ENCODE results near the gene CIB2.

Gene CIB2

GRCh38 chr15:78105476-78106241, 25.6 kb downstream of the CIB2 start:
- no peak for DNase-seq

GRCh38 chr15:78104566-78105475, 26.4 kb downstream of the CIB2 start:
- DNase-seq, result no peak

- no peak for DNase-seq
These were observed 27.1 kb downstream of the CIB2 start for GRCh38 chr15:78104119-78104479.

DNA sequence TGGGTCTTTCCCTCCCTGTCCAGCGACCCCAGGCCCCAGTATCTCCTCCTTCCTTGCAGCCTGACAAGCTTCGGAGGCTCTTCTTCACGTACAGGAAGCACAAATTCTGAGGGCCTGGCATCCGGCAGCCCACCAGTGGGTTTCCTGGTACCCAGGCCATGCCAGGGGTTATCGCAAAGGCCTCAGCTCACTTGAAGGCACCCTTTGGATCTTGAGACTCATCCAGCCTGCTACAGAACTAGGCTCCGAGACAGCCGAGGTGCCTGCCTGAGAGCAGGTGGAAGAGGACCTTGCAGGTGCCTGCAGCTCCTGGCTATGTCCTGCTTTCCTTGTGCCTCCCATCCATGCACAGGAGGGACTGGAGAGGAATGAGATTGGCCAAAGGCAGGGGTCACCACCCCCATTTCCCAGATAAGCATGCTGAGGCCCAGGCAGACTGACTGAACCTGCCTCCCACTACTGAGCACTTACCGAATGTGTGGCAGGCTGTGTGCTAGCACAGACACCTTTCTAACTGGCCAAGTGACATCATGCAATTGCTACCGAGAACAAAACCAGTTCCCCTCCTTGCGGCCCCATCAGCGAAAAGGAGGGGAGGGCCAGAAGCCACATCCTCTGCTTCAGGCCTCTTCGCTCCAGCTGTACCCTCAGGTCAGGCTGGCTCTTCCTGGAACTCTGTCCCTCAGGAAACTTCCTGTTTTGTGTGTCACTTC, 27.7 kb downstream of the CIB2 start:
- DNase-seq, result no peak

GRCh38 chr15:78102741-78103140, 28.5 kb downstream of the CIB2 start:
- no peak for DNase-seq

DNA sequence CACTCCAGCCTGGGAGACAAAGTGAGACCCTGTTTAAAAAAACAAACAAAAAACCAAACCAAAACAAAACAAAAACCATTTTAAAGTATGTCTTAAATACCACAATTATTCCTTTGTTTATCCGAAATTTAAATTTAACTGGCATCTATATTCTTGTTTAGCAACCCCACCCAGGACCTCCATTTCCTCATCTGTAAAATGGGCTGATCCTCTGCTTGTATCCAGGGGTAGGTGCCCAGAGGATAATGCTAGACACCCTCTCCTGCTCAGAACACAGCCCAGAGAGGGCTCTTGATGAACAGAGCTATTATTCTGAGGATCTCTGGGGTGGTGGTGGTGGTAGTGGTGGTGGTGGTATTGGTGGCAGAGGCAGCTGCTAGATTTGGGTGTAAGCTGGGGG, 29.0 kb downstream of the CIB2 start:
- no peak for DNase-seq

- no peak for DNase-seq
These were observed 29.7 kb downstream of the CIB2 start for GRCh38 chr15:78101423-78102105.

- DNase-seq, result no peak
These were observed 30.4 kb downstream of the CIB2 start for GRCh38 chr15:78100886-78101285.

- no peak for DNase-seq
These were observed 33.0 kb downstream of the CIB2 start for GRCh38 chr15:78098131-78098755.

- no peak for DNase-seq
These were observed 33.6 kb downstream of the CIB2 start for GRCh38 chr15:78097667-78098066.

- DNase-seq, result no peak
These were observed 37.8 kb downstream of the CIB2 start for GRCh38 chr15:78093242-78094020.

GRCh38 chr15:78092261-78093041, 38.8 kb downstream of the CIB2 start, which contains the start of gene SH2D7:
Gene SH2D7 (plus strand): TSS chr15:78092561. CDS start chr15:78092585, 24 bp downstream.
- DNase-seq, result no peak

GRCh38 chr15:78090422-78091063, 40.7 kb downstream of the CIB2 start:
- DNase-seq, result no peak

- DNase-seq, result no peak
These were observed 42.5 kb downstream of the CIB2 start for GRCh38 chr15:78088773-78089080.

GRCh38 chr15:78087951-78088772, 43.1 kb downstream of the CIB2 start:
- no peak for DNase-seq

- no peak for DNase-seq
These were observed 45.3 kb downstream of the CIB2 start for GRCh38 chr15:78085928-78086327.

- no peak for DNase-seq
These were observed 46.8 kb downstream of the CIB2 start for GRCh38 chr15:78084449-78084750.

- no peak for DNase-seq
These were observed 47.4 kb downstream of the CIB2 start for GRCh38 chr15:78083687-78084448.

GRCh38 chr15:78083186-78083585, 48.1 kb downstream of the CIB2 start:
- no peak for DNase-seq
